ENCODE data around the gene MACROH2A2.

GRCh38 chr10:70144372-70145110, 91.9 kb downstream of the MACROH2A2 start:
- no peak for TF ChIP-seq CTCF (IDR thresholded peaks at IDR 0.05)
- TF ChIP-seq TCF7L2 (IDR thresholded peaks at IDR 0.05; ENCODE audit: low read depth, low read length): no peak
- no peak for TF ChIP-seq SIN3A (IDR thresholded peaks at IDR 0.05; ENCODE audit: borderline replicate concordance, insufficient read depth, low read depth, low read length)
- TF ChIP-seq POLR2AphosphoS5 (IDR thresholded peaks at IDR 0.05; ENCODE audit: low read depth, low read length): no peak
- TF ChIP-seq REST (IDR thresholded peaks at IDR 0.05; ENCODE audit: insufficient read depth in 1 of 2, low read depth in 2 of 2, low read length in 1 of 2): no peak
